HepG2 (cell line): ENCODE measurements around the gene ANKRD29. TPM values are rescaled to one million over a fixed set of nuclear protein-coding genes. Genes with fewer than 3 reads are reported as not detected.
A peak's percentile ranks its signal among the peaks of the same experiment; 100 is the strongest.

Source experiments
- ATAC-seq: fragments of 200-7000 bp; cut with Tn5 transposase; 3 replicates; pipeline ENCODE4 v1.9.1; 2020; ENCODE audit warnings: mild to moderate bottlenecking, moderate library complexity
- BruUV-seq: library from RNA; stranded (reverse); fragments of 400-500 nt; replicated peaks from 2 replicates; lab custom pipeline; 2021; lab: Mats Ljungman, UMichigan
- CTCF ChIA-PET: fragments of 300-600 bp; formaldehyde crosslinking; extraction: SDS; loops from one replicate; lab custom pipeline; 2021; ENCODE audit warnings: low total read pairs, inconsistent platforms, low intra/inter-chr PET ratio; lab: Yijun Ruan, JAX
- POLR2A ChIA-PET: fragments of 350-600 bp; sonication (Branson Sonifier 250); formaldehyde crosslinking; loops from one replicate; lab custom pipeline; 2020; ENCODE audit warnings: antibody characterized with exemption, inconsistent platforms; lab: Yijun Ruan, JAX
- DNase-seq: peaks from one replicate; pipeline ENCODE4 v3.0.0-alpha.2; 2015; ENCODE audit warnings: low spot score
- FAIRE-seq: peaks from 3 replicates; lab custom pipeline; 2011; peaks lifted over from hg19 to GRCh38; lab: Jason Lieb, UNC
- H2AFZ ChIP-seq: one replicate; pipeline ENCODE4 v1.6.1; 2011; ENCODE audit warnings: low read length, inconsistent platforms
- H3K27ac ChIP-seq: fragments of 300-600 bp; 3 replicates; pipeline ENCODE4 v1.8.0; 2011; ENCODE audit warnings: mixed run types, mild to moderate bottlenecking, mixed read lengths, low read length, inconsistent platforms; ENCODE audit not compliant: insufficient read depth; ENCODE audit errors: extremely low read length
- H3K27me3 ChIP-seq, 2 experiments: fragments of 200-600 bp in 1 of 2; 2 replicates in 1 of 2; 3 replicates in 1 of 2; pipeline versions ENCODE4 v1.6.0 to v1.8.0; 2011; ENCODE audit warnings: low read length in 2 of 2, mild to moderate bottlenecking in 2 of 2, moderate library complexity in 2 of 2, inconsistent platforms in 1 of 2; ENCODE audit not compliant: insufficient read depth in 2 of 2, control insufficient read depth in 1 of 2
- H3K36me3 ChIP-seq, 2 experiments: fragments of 200-600 bp in 1 of 2; replicated peaks in 1 of 2; 2 replicates in 1 of 2; 3 replicates in 1 of 2; pipeline versions ENCODE4 v1.5.1 to v1.8.0; 2011; ENCODE audit warnings: low read length in 2 of 2, inconsistent platforms in 1 of 2; ENCODE audit not compliant: insufficient read depth in 2 of 2, control insufficient read depth in 1 of 2
- H3K4me1 ChIP-seq: 2 replicates; pipeline ENCODE4 v1.5.1; 2012; ENCODE audit warnings: low read length, inconsistent platforms; ENCODE audit not compliant: insufficient read depth
- H3K4me2 ChIP-seq: 2 replicates; pipeline ENCODE4 v1.6.0; 2011; ENCODE audit warnings: low read depth, low read length, inconsistent platforms
- H3K4me3 ChIP-seq, 3 experiments: fragments of 200-600 bp in 1 of 3; sonication (generic), shearing (Covaris generic) in 1 of 3; replicated peaks in 1 of 3; 2 replicates each; pipeline ENCODE4 v1.5.1; 2011 to 2016; ENCODE audit warnings: low read length in 3 of 3, inconsistent platforms in 2 of 3, low read depth in 2 of 3, mild to moderate bottlenecking in 2 of 3, control low read depth in 1 of 3, mixed read lengths in 1 of 3; ENCODE audit not compliant: insufficient read depth in 1 of 3
- H3K79me2 ChIP-seq: one replicate; pipeline ENCODE4 v1.6.1; 2011; ENCODE audit warnings: low read length, inconsistent platforms; ENCODE audit not compliant: insufficient read depth
- H3K9ac ChIP-seq: 2 replicates; pipeline ENCODE4 v1.6.0; 2011; ENCODE audit warnings: mild to moderate bottlenecking, low read depth, low read length, inconsistent platforms; ENCODE audit not compliant: insufficient read depth
- H3K9me3 ChIP-seq: 2 replicates; pipeline ENCODE4 v1.5.1; 2012; ENCODE audit warnings: mild to moderate bottlenecking, low read length
- H4K20me1 ChIP-seq: 2 replicates; pipeline ENCODE4 v1.6.0; 2011; ENCODE audit warnings: inconsistent platforms, mild to moderate bottlenecking, low read length, moderate library complexity; ENCODE audit not compliant: insufficient read depth
- FOSL2 ChIP-seq: sonication (generic); formaldehyde crosslinking; IDR thresholded peaks from 2 replicates; pipeline ENCODE4 v1.4.0; 2020; ENCODE audit warnings: missing genetic modification reagents
- HDAC2 ChIP-seq: sonication (generic); formaldehyde crosslinking; IDR thresholded peaks from 2 replicates; pipeline ENCODE4 v1.4.0; 2020; ENCODE audit warnings: missing genetic modification reagents
- HIC2 ChIP-seq: sonication (generic); formaldehyde crosslinking; IDR thresholded peaks from 2 replicates; pipeline ENCODE4 v1.9.0; 2022; ENCODE audit warnings: low read depth, missing genetic modification reagents
- LCORL ChIP-seq, 2 experiments: fragments of 450-650 bp in 1 of 2; sonication (generic) in 1 of 2; formaldehyde crosslinking in 1 of 2; IDR thresholded peaks; 2 replicates each; pipeline versions ENCODE4 v1.5.0 to v1.6.1; 2017 to 2020; ENCODE audit warnings: antibody characterized with exemption in 1 of 2, missing genetic modification reagents in 1 of 2
- SAP130 ChIP-seq: IDR thresholded peaks from 2 replicates; pipeline ENCODE4 v1.6.1; 2016; ENCODE audit warnings: low read depth
- WGBS: methylation state at CpG from one replicate; pipeline ENCODE4 v1.1.6; 2017; ENCODE audit warnings: low lambda C conversion rate; 5-methylcytosine and 5-hydroxymethylcytosine counted together
- in situ Hi-C: cut with HindIII; loops from 2 replicates; pipeline ENCODE4 v1.10.0; 2017; ENCODE audit warnings: low pct_unique_long_range_greater_than_20kb; ENCODE audit not compliant: extremely low pct_ligation_motif_present
- intact Hi-C: fragments of 100-400 bp; cut with micrococcal nuclease; formaldehyde crosslinking; loops from one replicate; pipeline ENCODE4 v1.10.0; 2022; ENCODE audit not compliant: unreplicated experiment
- polyA plus RNA-seq, 8 experiments: library from polyadenylated mRNA; depleted of rRNA in 3 of 8; stranded (reverse) in 7 of 8; unstranded in 1 of 8; fragments of >200 nt; fragmentation: Illumina TruSeq in 4 of 8; extraction: Trizol in 4 of 8; gene quantifications; 2 replicates each; pipeline versions ENCODE4 v1.2.1 to v1.2.3, GENCODE V29; 2011 to 2016; ENCODE audit warnings: low read depth in 4 of 8, missing spikeins in 1 of 8, mixed read lengths in 1 of 8; ENCODE audit not compliant: insufficient read depth in 1 of 8
- total RNA-seq, 5 experiments: library from RNA; depleted of rRNA; stranded (reverse); fragments of >200 nt; fragmentation: Illumina TruSeq; extraction: Trizol; gene quantifications; 2 replicates each; pipeline ENCODE4 v1.2.3, GENCODE V29; 2016; ENCODE audit warnings: low read depth in 1 of 5
- TF ChIP-seq, protein P1 (sequence below): sonication (generic); formaldehyde crosslinking; IDR thresholded peaks from 2 replicates; pipeline ENCODE4 v1.5.1; 2020; ENCODE audit warnings: mild to moderate bottlenecking, missing genetic modification reagents, moderate library complexity
- TF ChIP-seq, protein P2 (sequence below): IDR thresholded peaks from 2 replicates; pipeline ENCODE4 v1.6.1; 2016
- TF ChIP-seq, protein P3 (sequence below): IDR thresholded peaks from 2 replicates; pipeline ENCODE4 v1.6.1; 2016; ENCODE audit warnings: low read depth, control low read depth

Gene ANKRD29
- total and polyA plus RNA-seq, 2 of the 13 experiments (the other 11 are each of a cell fraction or from before 2014, with no cell fraction given), result not detected

DNA sequence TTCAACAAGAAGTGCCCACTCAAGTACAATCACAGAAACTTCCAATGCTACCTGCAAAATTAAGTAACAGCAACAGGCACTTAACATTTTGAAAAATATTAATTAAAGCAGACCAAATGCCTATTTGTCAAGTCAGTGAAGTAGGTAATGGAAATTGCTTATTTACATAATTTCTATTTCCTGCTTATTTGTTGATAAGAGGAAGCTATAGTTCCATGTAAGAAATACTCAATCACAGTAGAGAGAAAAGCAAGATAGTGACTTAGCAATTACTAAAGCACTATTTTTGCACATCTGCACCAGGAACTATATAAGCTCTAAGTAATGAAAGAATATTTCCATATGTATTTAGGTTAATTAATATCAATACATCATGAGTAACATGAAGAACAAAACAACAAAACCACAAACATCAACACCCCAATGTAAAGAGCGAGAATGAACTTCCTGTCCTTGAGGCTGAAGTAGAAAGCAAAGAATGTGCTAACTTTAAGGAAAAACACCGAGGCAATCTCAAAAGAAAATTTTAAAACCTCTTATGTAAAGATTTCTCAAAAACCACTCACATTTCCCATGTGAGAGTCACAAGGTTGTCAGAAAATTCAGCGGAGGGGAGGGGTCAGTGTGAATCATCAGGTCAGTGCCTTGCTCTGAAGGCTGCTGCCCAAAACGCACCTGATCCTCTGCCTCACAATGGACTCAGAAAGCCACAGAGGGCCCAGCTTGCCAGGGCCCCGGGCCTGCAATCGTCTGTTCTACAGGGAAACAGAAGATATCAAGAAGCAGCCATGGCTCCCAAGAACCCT lies 88.9 kb downstream of the ANKRD29 start:
- ATAC-seq (no peak), FAIRE-seq (no peak), DNase-seq (no peak)
- Histone ChIP-seq H3K36me3 (peaks cover 14 to 29% of the 10 kb centered on the region in 2 experiments), H3K27ac (peak overlapping the region; percentile 74), H3K9me3 (no peaks in the 10 kb centered on the region), H3K4me2 (peak overlapping the region; percentile 13), H4K20me1 (peaks cover 12% of the 10 kb centered on the region; the same call in 1 of the 2 replicates), H3K79me2 (peaks cover 47% of the 10 kb centered on the region), H3K9ac (no peak overlapping the region), H3K27me3 (no peaks in the 10 kb centered on the region), H3K4me3 (no peak overlapping the region), H3K4me1 (peaks cover 84% of the 10 kb centered on the region), H2AFZ (no peak overlapping the region)
- BruUV-seq, result no TSS peak
- TF ChIP-seq SAP130 (CRISPR knock-in tag) (peak; percentile 42; the same call in 1 of the 2 replicates), HIC2 (CRISPR knock-in tag) (no peak), FOSL2 (CRISPR knock-in tag) (peak; percentile 76), LCORL (IDR thresholded peaks at IDR 0.05) (no peak), LCORL (CRISPR knock-in tag; IDR thresholded peaks at IDR 0.05) (0 out of 2 replicates have a peak, but pooled peaks have one; percentile 43), HDAC2 (CRISPR knock-in tag) (no peak)
- TF ChIP-seq, protein P1, sequence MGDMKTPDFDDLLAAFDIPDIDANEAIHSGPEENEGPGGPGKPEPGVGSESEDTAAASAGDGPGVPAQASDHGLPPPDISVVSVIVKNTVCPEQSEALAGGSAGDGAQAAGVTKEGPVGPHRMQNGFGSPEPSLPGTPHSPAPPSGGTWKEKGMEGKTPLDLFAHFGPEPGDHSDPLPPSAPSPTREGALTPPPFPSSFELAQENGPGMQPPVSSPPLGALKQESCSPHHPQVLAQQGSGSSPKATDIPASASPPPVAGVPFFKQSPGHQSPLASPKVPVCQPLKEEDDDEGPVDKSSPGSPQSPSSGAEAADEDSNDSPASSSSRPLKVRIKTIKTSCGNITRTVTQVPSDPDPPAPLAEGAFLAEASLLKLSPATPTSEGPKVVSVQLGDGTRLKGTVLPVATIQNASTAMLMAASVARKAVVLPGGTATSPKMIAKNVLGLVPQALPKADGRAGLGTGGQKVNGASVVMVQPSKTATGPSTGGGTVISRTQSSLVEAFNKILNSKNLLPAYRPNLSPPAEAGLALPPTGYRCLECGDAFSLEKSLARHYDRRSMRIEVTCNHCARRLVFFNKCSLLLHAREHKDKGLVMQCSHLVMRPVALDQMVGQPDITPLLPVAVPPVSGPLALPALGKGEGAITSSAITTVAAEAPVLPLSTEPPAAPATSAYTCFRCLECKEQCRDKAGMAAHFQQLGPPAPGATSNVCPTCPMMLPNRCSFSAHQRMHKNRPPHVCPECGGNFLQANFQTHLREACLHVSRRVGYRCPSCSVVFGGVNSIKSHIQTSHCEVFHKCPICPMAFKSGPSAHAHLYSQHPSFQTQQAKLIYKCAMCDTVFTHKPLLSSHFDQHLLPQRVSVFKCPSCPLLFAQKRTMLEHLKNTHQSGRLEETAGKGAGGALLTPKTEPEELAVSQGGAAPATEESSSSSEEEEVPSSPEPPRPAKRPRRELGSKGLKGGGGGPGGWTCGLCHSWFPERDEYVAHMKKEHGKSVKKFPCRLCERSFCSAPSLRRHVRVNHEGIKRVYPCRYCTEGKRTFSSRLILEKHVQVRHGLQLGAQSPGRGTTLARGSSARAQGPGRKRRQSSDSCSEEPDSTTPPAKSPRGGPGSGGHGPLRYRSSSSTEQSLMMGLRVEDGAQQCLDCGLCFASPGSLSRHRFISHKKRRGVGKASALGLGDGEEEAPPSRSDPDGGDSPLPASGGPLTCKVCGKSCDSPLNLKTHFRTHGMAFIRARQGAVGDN (CRISPR knock-in tag), result peak; percentile 26; the same call in 1 of the 2 replicates
- TF ChIP-seq, protein P2, sequence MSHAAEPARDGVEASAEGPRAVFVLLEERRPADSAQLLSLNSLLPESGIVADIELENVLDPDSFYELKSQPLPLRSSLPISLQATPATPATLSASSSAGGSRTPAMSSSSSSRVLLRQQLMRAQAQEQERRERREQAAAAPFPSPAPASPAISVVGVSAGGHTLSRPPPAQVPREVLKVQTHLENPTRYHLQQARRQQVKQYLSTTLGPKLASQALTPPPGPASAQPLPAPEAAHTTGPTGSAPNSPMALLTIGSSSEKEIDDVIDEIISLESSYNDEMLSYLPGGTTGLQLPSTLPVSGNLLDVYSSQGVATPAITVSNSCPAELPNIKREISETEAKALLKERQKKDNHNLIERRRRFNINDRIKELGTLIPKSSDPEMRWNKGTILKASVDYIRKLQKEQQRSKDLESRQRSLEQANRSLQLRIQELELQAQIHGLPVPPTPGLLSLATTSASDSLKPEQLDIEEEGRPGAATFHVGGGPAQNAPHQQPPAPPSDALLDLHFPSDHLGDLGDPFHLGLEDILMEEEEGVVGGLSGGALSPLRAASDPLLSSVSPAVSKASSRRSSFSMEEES (CRISPR knock-in tag), result peak; percentile 65; the same call in 1 of the 2 replicates
- TF ChIP-seq, protein P3, sequence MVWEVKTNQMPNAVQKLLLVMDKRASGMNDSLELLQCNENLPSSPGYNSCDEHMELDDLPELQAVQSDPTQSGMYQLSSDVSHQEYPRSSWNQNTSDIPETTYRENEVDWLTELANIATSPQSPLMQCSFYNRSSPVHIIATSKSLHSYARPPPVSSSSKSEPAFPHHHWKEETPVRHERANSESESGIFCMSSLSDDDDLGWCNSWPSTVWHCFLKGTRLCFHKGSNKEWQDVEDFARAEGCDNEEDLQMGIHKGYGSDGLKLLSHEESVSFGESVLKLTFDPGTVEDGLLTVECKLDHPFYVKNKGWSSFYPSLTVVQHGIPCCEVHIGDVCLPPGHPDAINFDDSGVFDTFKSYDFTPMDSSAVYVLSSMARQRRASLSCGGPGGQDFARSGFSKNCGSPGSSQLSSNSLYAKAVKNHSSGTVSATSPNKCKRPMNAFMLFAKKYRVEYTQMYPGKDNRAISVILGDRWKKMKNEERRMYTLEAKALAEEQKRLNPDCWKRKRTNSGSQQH (CRISPR knock-in tag), result no peak
- in situ Hi-C loops, result no loop called here
- 34% methylated on average over 6 of the region's 6 CpGs for WGBS
- ChIA-PET CTCF (no interaction called here), POLR2A (interaction anchor here (3.0 kb wide), 1 partner anchor 18 kb away, joined by 12 read pairs; no protein-coding TSS in a partner anchor)
- intact Hi-C loops, result no loop called here
